ENCODE results near the gene MAPK14.

- no peak for TF ChIP-seq ERF (CRISPR knock-in tag; IDR thresholded peaks at IDR 0.05)
- no peak for TF ChIP-seq E2F1 (CRISPR knock-in tag; IDR thresholded peaks at IDR 0.05)
- TF ChIP-seq TCF15 (CRISPR knock-in tag; IDR thresholded peaks at IDR 0.05) = no peak
- no peak for TF ChIP-seq SRF (CRISPR knock-in tag; IDR thresholded peaks at IDR 0.05)
- peak; percentile 66 for TF ChIP-seq CCNT2 (IDR thresholded peaks at IDR 0.05; ENCODE audit: borderline replicate concordance, extremely low read depth, insufficient read length, low read depth, low read length)
- 0 out of 2 replicates have a peak, but pooled peaks have one; percentile 26 for TF ChIP-seq FOSL1 (tag; conservative IDR thresholded peaks at IDR 0.05)
These were observed 94.3 kb downstream of the MAPK14 start for GRCh38 chr6:36121787-36122494.
